Measurements from ENCODE around the gene LPCAT2. TPM values are rescaled to one million over a fixed set of nuclear protein-coding genes. Genes with fewer than 3 reads are reported as not detected.

The LPCAT2 gene
- total and polyA plus RNA-seq, 2 donors (not counting 3 experiments of a cell fraction or from before 2014, with no cell fraction given): 64.5 to 72.9 TPM

DNA sequence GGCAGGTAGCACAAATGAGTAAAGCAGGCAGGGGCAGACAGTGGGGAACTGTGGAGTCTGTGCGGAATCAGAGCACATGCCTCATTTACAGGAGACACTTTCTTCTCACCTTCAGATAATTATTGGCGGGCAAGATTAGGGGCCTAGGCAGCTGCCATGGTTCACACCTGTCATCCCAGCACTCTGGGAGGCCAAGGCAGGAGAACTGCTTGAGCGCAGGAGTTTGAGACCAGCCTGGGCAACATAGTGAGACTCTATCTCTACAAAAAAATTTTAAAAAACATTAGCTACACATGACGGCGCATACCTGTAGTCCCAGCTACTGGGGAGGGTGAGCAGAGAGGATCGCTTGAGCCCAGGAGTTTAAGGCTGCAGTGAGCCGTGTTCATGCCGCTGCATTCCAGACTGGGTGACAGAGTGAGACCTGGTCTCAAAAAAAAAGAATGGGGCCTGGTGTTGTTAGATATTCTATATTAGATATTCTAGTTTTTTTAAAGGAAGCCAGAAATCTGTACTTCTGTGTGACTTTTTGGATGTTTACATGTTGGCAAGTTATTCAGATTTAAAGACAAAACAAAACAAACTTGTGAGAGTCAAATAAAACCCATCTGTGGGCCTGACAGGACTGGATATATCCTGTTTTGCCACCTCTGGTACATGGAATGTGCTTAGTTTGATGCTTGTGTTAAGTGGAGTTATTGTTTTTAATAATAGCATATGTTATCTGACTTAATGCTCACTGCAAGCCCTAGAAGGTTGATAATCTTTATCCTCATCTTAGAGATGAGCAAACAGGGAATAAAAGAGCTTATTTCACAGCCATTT, 4.9 kb upstream of the LPCAT2 start:
- DNase-seq (ENCODE audit: low read depth, low spot score): peak; percentile 47
- no peak for FAIRE-seq
- Histone ChIP-seq H3K9ac (replicated peaks; ENCODE audit: extremely low read depth, insufficient read depth, low read length) (no peak overlapping the region), H2AFZ (ENCODE audit: low read depth, low read length) (no peak overlapping the region), H3K9me3 (replicated peaks; ENCODE audit: control insufficient read depth, insufficient read depth, low read length) (no peaks in the 10 kb centered on the region), H3K79me2 (ENCODE audit: control insufficient read depth, insufficient read depth, low read length) (no peaks in the 10 kb centered on the region), H3K36me3 (ENCODE audit: control insufficient read depth in 2 of 2, extremely low read depth in 1 of 2, insufficient read depth in 2 of 2, low read length in 2 of 2) (peaks cover 40 to 43% of the 10 kb centered on the region in 2 experiments), H3K27me3 (ENCODE audit: control insufficient read depth in 2 of 2, insufficient read depth in 2 of 2, low read length in 2 of 2) (no peaks in the 10 kb centered on the region), H3K4me1 (ENCODE audit: control insufficient read depth, extremely low read depth, insufficient read depth, low read length) (peaks cover 47% of the 10 kb centered on the region), H3K9me1 (replicated peaks; ENCODE audit: control insufficient read depth, extremely low read depth, insufficient read depth, low read length) (no peaks in the 10 kb centered on the region), H4K20me1 (replicated peaks; ENCODE audit: control insufficient read depth, extremely low read depth, insufficient read depth, low read length) (no peaks in the 10 kb centered on the region), H3K27ac (ENCODE audit: insufficient read depth, low read depth, low read length) (peak overlapping the region; percentile 95), H3K4me2 (ENCODE audit: insufficient read depth, low read length) (no peak overlapping the region), H3K4me3 (replicated peaks in 1 of 3; ENCODE audit: insufficient read depth in 1 of 3, low read depth in 1 of 3, low read length in 3 of 3) (no peak overlapping the region)
- intact Hi-C loops (cut with micrococcal nuclease) (loop anchor here (5.0 kb wide), 1 partner anchor 1987 kb away; no protein-coding TSS in a partner anchor), dilution Hi-C loops (cut with MboI; ENCODE audit: extremely low pct_ligation_motif_present, low sequenced_read_pairs) (no loop called here)
- no TSS peak for BruUV-seq (replicated peaks)
- ChIA-PET POLR2A (interaction anchor here (0.8 kb wide), 1 partner anchor 9 kb away, joined by 5 read pairs; no protein-coding TSS in a partner anchor), CTCF (interaction anchor here (1.1 to 5.5 kb wide), 4 partner anchors 9 to 39 kb away, joined by 3 to 34 read pairs (median 4); no protein-coding TSS in a partner anchor)
- TF ChIP-seq MYC (IDR thresholded peaks at IDR 0.05; ENCODE audit: low read depth, low read length): no peak
- TF ChIP-seq, protein P1, sequence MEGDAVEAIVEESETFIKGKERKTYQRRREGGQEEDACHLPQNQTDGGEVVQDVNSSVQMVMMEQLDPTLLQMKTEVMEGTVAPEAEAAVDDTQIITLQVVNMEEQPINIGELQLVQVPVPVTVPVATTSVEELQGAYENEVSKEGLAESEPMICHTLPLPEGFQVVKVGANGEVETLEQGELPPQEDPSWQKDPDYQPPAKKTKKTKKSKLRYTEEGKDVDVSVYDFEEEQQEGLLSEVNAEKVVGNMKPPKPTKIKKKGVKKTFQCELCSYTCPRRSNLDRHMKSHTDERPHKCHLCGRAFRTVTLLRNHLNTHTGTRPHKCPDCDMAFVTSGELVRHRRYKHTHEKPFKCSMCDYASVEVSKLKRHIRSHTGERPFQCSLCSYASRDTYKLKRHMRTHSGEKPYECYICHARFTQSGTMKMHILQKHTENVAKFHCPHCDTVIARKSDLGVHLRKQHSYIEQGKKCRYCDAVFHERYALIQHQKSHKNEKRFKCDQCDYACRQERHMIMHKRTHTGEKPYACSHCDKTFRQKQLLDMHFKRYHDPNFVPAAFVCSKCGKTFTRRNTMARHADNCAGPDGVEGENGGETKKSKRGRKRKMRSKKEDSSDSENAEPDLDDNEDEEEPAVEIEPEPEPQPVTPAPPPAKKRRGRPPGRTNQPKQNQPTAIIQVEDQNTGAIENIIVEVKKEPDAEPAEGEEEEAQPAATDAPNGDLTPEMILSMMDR (IDR thresholded peaks at IDR 0.05; ENCODE audit: extremely low read depth in 1 of 2, insufficient read depth in 1 of 2, low read depth in 1 of 2, low read length in 2 of 2): no peak

DNA sequence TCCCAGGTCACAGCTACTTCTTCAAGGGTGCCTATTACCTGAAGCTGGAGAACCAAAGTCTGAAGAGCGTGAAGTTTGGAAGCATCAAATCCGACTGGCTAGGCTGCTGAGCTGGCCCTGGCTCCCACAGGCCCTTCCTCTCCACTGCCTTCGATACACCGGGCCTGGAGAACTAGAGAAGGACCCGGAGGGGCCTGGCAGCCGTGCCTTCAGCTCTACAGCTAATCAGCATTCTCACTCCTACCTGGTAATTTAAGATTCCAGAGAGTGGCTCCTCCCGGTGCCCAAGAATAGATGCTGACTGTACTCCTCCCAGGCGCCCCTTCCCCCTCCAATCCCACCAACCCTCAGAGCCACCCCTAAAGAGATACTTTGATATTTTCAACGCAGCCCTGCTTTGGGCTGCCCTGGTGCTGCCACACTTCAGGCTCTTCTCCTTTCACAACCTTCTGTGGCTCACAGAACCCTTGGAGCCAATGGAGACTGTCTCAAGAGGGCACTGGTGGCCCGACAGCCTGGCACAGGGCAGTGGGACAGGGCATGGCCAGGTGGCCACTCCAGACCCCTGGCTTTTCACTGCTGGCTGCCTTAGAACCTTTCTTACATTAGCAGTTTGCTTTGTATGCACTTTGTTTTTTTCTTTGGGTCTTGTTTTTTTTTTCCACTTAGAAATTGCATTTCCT, 3.4 kb upstream of the LPCAT2 start:
- no peaks in the 10 kb centered on the region for H4K20me1 ChIP-seq (replicated peaks; ENCODE audit: control insufficient read depth, extremely low read depth, insufficient read depth, low read length)
- POLR2A ChIA-PET: no interaction called here
- H3K9me3 ChIP-seq (replicated peaks; ENCODE audit: control insufficient read depth, insufficient read depth, low read length): no peaks in the 10 kb centered on the region
- intact Hi-C loops (cut with micrococcal nuclease) (no loop called here), dilution Hi-C loops (cut with MboI; ENCODE audit: extremely low pct_ligation_motif_present, low sequenced_read_pairs) (no loop called here)
- TSS peak; percentile 79 for BruUV-seq (replicated peaks)
- peaks cover 40 to 43% of the 10 kb centered on the region in 2 experiments for H3K36me3 ChIP-seq (ENCODE audit: control insufficient read depth in 2 of 2, extremely low read depth in 1 of 2, insufficient read depth in 2 of 2, low read length in 2 of 2)
- H3K4me1 ChIP-seq (ENCODE audit: control insufficient read depth, extremely low read depth, insufficient read depth, low read length): peaks cover 37% of the 10 kb centered on the region
- H2AFZ ChIP-seq (ENCODE audit: low read depth, low read length): no peak overlapping the region
- CTCF ChIA-PET: interaction anchor here (0.7 to 1.7 kb wide), 2 partner anchors 10 to 33 kb away, joined by 3 to 4 read pairs; no protein-coding TSS in a partner anchor
- DNase-seq (ENCODE audit: low read depth, low spot score) (no peak), FAIRE-seq (no peak)
- no peak overlapping the region for H3K4me3 ChIP-seq (replicated peaks in 1 of 3; ENCODE audit: insufficient read depth in 1 of 3, low read depth in 1 of 3, low read length in 3 of 3)
- H3K79me2 ChIP-seq (ENCODE audit: control insufficient read depth, insufficient read depth, low read length): peaks cover 15% of the 10 kb centered on the region
- H3K27ac ChIP-seq (ENCODE audit: insufficient read depth, low read depth, low read length): no peak overlapping the region
- H3K4me2 ChIP-seq (ENCODE audit: insufficient read depth, low read length): no peak overlapping the region
- H3K9ac ChIP-seq (replicated peaks; ENCODE audit: extremely low read depth, insufficient read depth, low read length): no peak overlapping the region
- no peaks in the 10 kb centered on the region for H3K9me1 ChIP-seq (replicated peaks; ENCODE audit: control insufficient read depth, extremely low read depth, insufficient read depth, low read length)
- TF ChIP-seq, protein P2, sequence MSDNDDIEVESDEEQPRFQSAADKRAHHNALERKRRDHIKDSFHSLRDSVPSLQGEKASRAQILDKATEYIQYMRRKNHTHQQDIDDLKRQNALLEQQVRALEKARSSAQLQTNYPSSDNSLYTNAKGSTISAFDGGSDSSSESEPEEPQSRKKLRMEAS (IDR thresholded peaks at IDR 0.05; ENCODE audit: insufficient read depth, insufficient read length): no peak
- TF ChIP-seq POLR2A (IDR thresholded peaks at IDR 0.05; ENCODE audit: low read depth, low read length): no peak
- no peaks in the 10 kb centered on the region for H3K27me3 ChIP-seq (ENCODE audit: control insufficient read depth in 2 of 2, insufficient read depth in 2 of 2, low read length in 2 of 2)
